Gastroesophageal sphincter (tissue), 4 donors: ENCODE measurements around the gene PHLDB2. TPM values are rescaled to one million over a fixed set of nuclear protein-coding genes. Genes with fewer than 3 reads are reported as not detected.

Experiments
- ATAC-seq: fragments of 150-250 bp; one replicate; pipeline ENCODE4 v1.9.1; 2016; ENCODE audit warnings: mild to moderate bottlenecking, moderate library complexity
- H3K27ac ChIP-seq, 4 donors: fragments of 200-600 bp; sonication (generic) in 3 of 4; 1 replicate in 3 of 4; 2 replicates in 1 of 4; pipeline ENCODE4 v1.5.1; 2016 to 2019
- H3K27me3 ChIP-seq: fragments of 200-600 bp; sonication (generic); one replicate; pipeline ENCODE4 v1.5.1; 2019
- H3K36me3 ChIP-seq, 2 donors: fragments of 200-600 bp; sonication (generic); one replicate each; pipeline ENCODE4 v1.5.1; 2019; ENCODE audit warnings: control low read depth in 1 of 2
- H3K4me1 ChIP-seq, 3 donors: fragments of 200-600 bp; sonication (generic); 1 replicate in 2 of 3; 2 replicates in 1 of 3; pipeline ENCODE4 v1.5.1; 2016 to 2019; ENCODE audit warnings: control low read depth in 2 of 3
- H3K4me3 ChIP-seq, 2 donors: fragments of 200-600 bp; sonication (generic); one replicate each; pipeline ENCODE4 v1.5.1; 2019; ENCODE audit warnings: mild to moderate bottlenecking in 1 of 2, moderate library complexity in 1 of 2
- H3K9me3 ChIP-seq, 3 donors: fragments of 200-600 bp; sonication (generic); one replicate each; pipeline ENCODE4 v1.5.1; 2017 to 2019; ENCODE audit warnings: control low read depth in 2 of 3
- EP300 ChIP-seq: sonication (generic); formaldehyde crosslinking; IDR thresholded peaks from one replicate; pipeline ENCODE4 v1.6.1; 2017; ENCODE audit warnings: antibody characterized with exemption, mild to moderate bottlenecking
- POLR2A ChIP-seq, 2 donors: fragments of 450-650 bp; IDR thresholded peaks; one replicate each; pipeline ENCODE4 v1.6.1; 2017; ENCODE audit warnings: antibody characterized with exemption in 2 of 2, mild to moderate bottlenecking in 2 of 2, moderate library complexity in 1 of 2
- POLR2AphosphoS5 ChIP-seq: sonication (generic); formaldehyde crosslinking; IDR thresholded peaks from one replicate; pipeline ENCODE4 v1.6.1; 2017; ENCODE audit warnings: antibody characterized with exemption
- WGBS, 2 donors: methylation state at CpG; one replicate each; pipeline ENCODE4 v1.1.5; 2018; ENCODE audit warnings: low coverage in 1 of 2; 5-methylcytosine and 5-hydroxymethylcytosine counted together
- total RNA-seq, 4 donors: library from RNA; depleted of rRNA; stranded (reverse); fragments of >200 nt; gene quantifications; one replicate each; pipeline ENCODE4 v1.1.0, GENCODE V29; 2016
- TF ChIP-seq, protein P1 (sequence below), 4 experiments: fragments of 200-600 bp in 2 of 4; fragments of 450-650 bp in 2 of 4; sonication (generic) in 1 of 4; IDR thresholded peaks; one replicate each; pipeline ENCODE4 v1.5.1; 2017 to 2019; ENCODE audit warnings: antibody characterized with exemption in 4 of 4, mild to moderate bottlenecking in 2 of 4, moderate library complexity in 2 of 4

PHLDB2 gene
- total RNA-seq, 4 donors from 2014 or later, result 52.1 to 115 (median 77.4) TPM

DNA sequence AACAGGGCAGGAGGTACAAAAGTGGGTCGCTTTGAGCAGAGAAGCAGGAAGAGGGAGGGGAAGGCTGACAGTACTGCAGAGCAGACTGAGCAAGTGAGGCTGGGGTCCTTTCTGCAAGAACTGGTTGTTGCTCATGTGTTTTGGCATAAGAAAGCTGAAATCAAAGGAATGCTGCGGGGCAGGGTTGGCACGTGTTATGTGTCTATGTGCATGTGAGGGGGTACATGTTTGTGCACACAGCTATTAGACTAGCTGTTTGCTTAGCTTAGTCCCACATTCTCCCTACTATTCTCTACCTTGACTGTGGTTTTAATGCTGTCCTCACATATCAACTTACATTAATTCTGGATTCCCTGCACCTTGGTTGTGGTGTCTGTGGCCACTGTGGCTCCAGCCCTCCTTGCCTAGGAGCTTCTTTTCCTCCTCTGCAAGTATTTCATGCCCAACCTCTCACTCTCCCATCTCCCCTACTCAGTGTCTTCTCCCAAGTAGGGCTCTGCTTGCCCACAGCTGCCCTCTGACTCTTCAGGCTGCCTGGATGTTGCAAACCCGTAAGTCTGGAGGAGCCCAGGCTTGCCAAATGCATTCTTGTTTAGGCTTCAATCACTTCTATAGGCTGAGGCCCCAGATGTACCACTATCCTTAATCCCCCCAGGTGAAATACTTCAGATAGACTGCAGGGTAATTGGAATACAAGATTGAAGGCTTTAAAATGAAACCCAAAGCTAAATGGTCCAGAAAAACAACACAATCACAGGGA lies 144.4 kb downstream of the PHLDB2 start:
- no peaks in the 10 kb centered on the region for H3K9me3 ChIP-seq
- H3K27ac ChIP-seq, result no peak overlapping the region
- peaks cover 7% of the 10 kb centered on the region for H3K27me3 ChIP-seq
- no peak overlapping the region for H3K4me3 ChIP-seq
- WGBS, 2 donors, result 56 to 85% methylated on average over 3 of the region's 4 CpGs
- TF ChIP-seq EP300 (no peak), POLR2A (IDR thresholded peaks at IDR 0.05) (no peak), POLR2AphosphoS5 (no peak)
- TF ChIP-seq, protein P1, sequence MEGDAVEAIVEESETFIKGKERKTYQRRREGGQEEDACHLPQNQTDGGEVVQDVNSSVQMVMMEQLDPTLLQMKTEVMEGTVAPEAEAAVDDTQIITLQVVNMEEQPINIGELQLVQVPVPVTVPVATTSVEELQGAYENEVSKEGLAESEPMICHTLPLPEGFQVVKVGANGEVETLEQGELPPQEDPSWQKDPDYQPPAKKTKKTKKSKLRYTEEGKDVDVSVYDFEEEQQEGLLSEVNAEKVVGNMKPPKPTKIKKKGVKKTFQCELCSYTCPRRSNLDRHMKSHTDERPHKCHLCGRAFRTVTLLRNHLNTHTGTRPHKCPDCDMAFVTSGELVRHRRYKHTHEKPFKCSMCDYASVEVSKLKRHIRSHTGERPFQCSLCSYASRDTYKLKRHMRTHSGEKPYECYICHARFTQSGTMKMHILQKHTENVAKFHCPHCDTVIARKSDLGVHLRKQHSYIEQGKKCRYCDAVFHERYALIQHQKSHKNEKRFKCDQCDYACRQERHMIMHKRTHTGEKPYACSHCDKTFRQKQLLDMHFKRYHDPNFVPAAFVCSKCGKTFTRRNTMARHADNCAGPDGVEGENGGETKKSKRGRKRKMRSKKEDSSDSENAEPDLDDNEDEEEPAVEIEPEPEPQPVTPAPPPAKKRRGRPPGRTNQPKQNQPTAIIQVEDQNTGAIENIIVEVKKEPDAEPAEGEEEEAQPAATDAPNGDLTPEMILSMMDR (IDR thresholded peaks at IDR 0.05), result no peak
- no peaks in the 10 kb centered on the region for H3K36me3 ChIP-seq
- no peak for ATAC-seq
- H3K4me1 ChIP-seq, result peaks cover 0 to 13% (median 6%) of the 10 kb centered on the region in 3 donors

DNA sequence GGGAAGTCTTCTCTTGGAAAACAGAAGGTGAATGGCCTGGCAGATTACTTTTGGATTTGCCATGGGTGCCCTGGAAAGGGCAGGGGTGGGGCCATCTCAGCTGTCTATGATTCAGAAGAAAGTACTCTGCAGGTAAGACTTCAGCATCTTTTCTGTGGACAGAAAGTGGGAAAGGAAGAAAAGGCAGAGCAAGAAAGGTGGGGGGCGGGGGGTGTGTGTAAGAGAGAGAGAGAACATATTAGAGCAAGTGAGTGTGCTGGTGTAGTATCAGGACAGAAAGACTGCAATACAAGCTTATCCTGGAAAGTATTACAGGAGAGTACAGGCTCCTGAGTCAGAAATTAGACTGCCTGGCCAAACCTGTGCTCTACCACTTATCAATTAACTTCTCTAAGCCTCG lies 145.1 kb downstream of the PHLDB2 start:
- Histone ChIP-seq H3K9me3 (no peaks in the 10 kb centered on the region), H3K36me3 (no peaks in the 10 kb centered on the region), H3K27me3 (peaks cover 7% of the 10 kb centered on the region), H3K4me1 (peaks cover 0 to 6% (median 3%) of the 10 kb centered on the region in 3 donors), H3K27ac (no peak overlapping the region), H3K4me3 (no peak overlapping the region)
- TF ChIP-seq POLR2A (IDR thresholded peaks at IDR 0.05) (no peak), POLR2AphosphoS5 (no peak), EP300 (no peak)
- TF ChIP-seq, protein P1 (IDR thresholded peaks at IDR 0.05), result no peak
- WGBS, 2 donors, result 86 to 100% methylated on average over 1 of the region's 2 CpGs
- ATAC-seq, result no peak

DNA sequence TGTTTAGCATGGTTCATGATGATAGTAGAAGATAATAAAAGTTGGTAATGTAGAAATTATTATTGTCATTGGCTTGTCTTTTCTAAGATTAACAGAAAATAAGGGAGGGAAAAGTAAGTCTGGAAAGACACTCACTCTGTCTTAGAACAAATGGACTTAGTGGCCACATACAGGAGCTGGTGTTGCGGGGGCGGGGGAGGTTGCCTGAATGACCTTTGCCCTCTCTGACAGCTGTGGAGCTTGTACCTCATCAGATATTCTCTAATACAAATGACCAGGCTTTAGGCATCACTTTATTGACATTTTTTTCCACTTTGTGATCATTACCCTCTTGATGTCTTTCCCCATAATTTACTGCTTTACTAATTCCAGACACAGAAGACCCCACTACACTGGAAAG lies 145.6 kb downstream of the PHLDB2 start:
- Histone ChIP-seq H3K4me3 (no peak overlapping the region), H3K27ac (no peak overlapping the region), H3K27me3 (peaks cover 7% of the 10 kb centered on the region), H3K4me1 (peaks cover 0 to 1% (median 0%) of the 10 kb centered on the region in 3 donors), H3K9me3 (no peaks in the 10 kb centered on the region), H3K36me3 (no peaks in the 10 kb centered on the region)
- TF ChIP-seq EP300, result no peak
- TF ChIP-seq POLR2AphosphoS5, result no peak
- no peak for TF ChIP-seq POLR2A (IDR thresholded peaks at IDR 0.05)
- TF ChIP-seq, protein P1 (IDR thresholded peaks at IDR 0.05), result no peak
- 84 to 94% methylated on average over 2 of the region's 2 CpGs for WGBS, 2 donors
- no peak for ATAC-seq

DNA sequence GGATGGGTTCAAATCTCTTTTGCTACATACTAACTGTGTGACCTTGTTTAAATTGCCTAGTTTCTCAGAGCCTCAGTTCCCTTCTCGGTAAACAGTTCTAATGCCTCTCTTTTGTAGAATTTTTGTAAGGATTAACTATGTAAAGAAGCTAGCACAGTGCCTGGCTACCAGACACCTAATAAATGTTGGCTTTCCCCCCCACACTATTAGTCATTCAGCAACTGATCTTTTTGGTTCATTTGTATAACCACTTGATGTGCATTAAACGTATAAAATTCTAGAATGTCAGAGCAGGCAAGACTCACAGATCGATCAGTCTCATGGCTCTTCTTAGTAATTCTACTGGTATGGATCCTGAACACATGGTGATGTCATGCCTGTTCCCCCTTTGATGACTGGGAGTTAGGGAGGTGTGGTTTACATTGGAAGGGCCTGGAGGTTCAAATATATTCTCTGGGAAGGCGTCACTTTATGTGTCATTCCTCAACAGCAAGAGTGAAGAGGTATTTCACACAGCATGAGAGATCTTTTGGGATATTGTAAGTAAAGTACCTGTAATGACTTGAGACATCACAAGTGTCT lies 146.1 kb downstream of the PHLDB2 start:
- Histone ChIP-seq H3K27me3 (peaks cover 5% of the 10 kb centered on the region), H3K27ac (no peak overlapping the region), H3K4me3 (no peak overlapping the region), H3K36me3 (no peaks in the 10 kb centered on the region), H3K4me1 (no peaks in the 10 kb centered on the region), H3K9me3 (no peaks in the 10 kb centered on the region)
- WGBS, 2 donors, result 71 to 74% methylated on average over 2 to 4 of the region's 4 CpGs
- ATAC-seq, result no peak
- no peak for TF ChIP-seq POLR2A (IDR thresholded peaks at IDR 0.05)
- TF ChIP-seq POLR2AphosphoS5, result no peak
- TF ChIP-seq, protein P1 (IDR thresholded peaks at IDR 0.05), result no peak
- no peak for TF ChIP-seq EP300

DNA sequence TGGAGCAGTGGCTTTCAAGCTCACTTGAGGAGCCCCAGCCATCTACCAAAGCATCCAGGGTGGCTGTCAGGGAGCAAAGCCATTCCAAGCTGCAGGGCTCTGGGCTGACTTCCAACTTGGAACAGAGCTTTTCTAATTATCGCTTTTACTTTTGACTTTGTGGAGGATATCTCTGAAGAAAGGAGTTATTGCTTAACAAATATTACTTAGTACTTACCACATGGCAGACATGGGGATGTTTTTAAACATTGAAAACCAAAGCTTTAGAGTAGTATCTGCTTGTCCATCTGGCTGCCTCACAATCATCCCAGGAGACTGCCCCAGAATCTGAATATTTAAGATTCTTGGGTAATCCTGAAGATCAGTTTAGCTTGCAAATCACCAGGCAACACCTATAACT lies 148.6 kb downstream of the PHLDB2 start:
- Histone ChIP-seq H3K4me3 (no peak overlapping the region), H3K36me3 (no peaks in the 10 kb centered on the region), H3K9me3 (no peaks in the 10 kb centered on the region), H3K27ac (no peak overlapping the region), H3K4me1 (no peaks in the 10 kb centered on the region), H3K27me3 (no peaks in the 10 kb centered on the region)
- ATAC-seq, result peak; percentile 42
- 7 to 17% methylated on average over 1 of the region's 1 CpG for WGBS, 2 donors
- TF ChIP-seq, protein P1 (IDR thresholded peaks at IDR 0.05), result no peak
